ENCODE results near the gene PRKAG2. TPM values are rescaled to one million over a fixed set of nuclear protein-coding genes. Genes with fewer than 3 reads are reported as not detected.
"Not testable (repeated sequence)": the region's sequence is repeated elsewhere in the genome, so short reads cannot be mapped to it uniquely, and the experiment has no call there.

PRKAG2 gene
- total RNA-seq, 2 donors from 2014 or later, result 21.6 to 31.7 TPM

DNA sequence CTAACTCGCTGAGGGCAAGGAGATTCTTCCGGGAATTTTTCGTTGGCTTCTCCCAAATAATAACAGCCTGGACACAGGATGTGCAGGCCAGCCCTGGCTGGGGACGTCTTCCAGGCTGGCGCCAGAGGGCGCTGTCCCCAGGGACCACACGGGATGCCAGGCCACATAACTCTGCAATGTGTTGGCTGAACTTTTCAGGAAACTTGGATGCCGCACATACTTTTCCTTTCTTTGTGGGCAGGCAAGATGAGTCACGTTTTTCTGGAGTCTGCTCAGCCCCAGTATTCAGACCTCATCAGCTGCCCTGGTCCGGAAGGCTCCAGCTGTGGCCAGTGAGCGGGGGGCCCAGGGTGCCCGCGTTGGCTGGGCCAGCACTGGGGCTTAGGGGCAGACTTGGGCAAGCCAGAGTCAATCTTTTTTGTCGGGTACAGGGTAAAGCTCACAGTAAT, 122.7 kb downstream of the PRKAG2 start:
- H3K27ac Mint-ChIP-seq, result no peak overlapping the region
- no peak for ATAC-seq (replicated peaks)
- no peaks in the 10 kb centered on the region for H3K27me3 Mint-ChIP-seq
- H3K4me1 Mint-ChIP-seq, result peaks cover 12% of the 10 kb centered on the region
- H3K36me3 Mint-ChIP-seq (ENCODE audit: low read depth), result no peaks in the 10 kb centered on the region
- no peak overlapping the region for H3K4me3 Mint-ChIP-seq
- no peaks in the 10 kb centered on the region for H3K9me3 Mint-ChIP-seq

DNA sequence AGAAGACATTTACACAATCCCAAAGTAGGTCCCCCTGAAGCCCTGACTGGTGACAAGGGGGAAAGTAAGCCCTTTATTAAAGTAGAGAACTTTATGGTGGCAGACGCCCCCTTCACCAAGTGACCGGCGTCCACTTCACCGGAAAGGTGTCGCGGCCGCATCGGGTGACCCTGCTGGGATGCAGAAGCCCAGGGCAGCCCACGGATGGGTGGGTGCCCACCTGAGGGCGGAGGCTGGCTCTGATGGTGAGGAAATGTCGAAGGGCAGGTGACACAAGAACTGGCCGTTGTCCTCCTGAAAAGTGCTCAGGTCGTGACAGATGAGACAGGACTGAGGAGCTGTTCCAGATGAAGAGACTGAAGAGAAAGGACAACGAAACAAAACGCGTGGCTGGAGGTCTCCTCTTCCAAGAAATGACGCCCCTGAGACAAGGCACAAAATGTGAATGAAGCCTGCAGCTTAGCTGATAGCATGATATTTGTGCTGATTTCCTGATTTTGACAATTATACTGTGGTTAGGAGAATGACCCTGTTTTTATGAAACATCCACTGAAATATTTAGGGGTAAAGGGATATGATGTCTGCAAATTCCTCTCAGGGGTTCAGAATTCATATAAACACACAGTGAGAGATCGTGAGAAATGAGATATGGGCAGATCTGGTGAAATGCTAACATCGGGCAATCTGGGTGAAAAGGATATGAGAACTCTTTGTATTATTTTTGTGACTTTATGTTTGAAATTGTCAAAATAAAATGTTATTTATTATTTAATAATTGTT, 123.9 kb downstream of the PRKAG2 start:
- H3K4me3 Mint-ChIP-seq, result no peak overlapping the region
- no peak for ATAC-seq (replicated peaks)
- no peaks in the 10 kb centered on the region for H3K27me3 Mint-ChIP-seq
- no peaks in the 10 kb centered on the region for H3K9me3 Mint-ChIP-seq
- peaks cover 12% of the 10 kb centered on the region for H3K4me1 Mint-ChIP-seq
- H3K27ac Mint-ChIP-seq, result no peak overlapping the region
- no peaks in the 10 kb centered on the region for H3K36me3 Mint-ChIP-seq (ENCODE audit: low read depth)

DNA sequence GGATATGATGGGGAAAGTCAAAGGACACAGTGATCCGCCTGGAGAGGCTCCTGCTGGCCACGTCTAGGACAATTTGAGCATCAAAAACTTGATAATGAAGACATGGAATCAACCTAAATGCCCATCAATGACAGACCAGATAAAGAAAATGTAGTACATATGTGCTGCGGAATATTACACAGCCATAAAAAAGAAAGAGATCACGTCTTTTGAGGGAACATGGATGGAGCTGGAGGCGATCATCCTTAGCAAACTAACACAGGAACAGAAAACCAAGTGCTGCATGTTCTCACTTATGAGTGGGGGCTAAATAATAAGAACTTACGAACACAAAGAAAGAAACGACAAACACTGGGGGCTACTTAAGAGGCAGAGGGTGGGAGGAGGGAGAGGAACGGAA, 124.9 kb downstream of the PRKAG2 start:
- H3K27ac Mint-ChIP-seq, result no peak overlapping the region
- H3K36me3 Mint-ChIP-seq (ENCODE audit: low read depth), result peaks cover under 1% of the 10 kb centered on the region
- H3K9me3 Mint-ChIP-seq, result no peaks in the 10 kb centered on the region
- no peak for ATAC-seq (replicated peaks)
- H3K27me3 Mint-ChIP-seq, result no peaks in the 10 kb centered on the region
- H3K4me1 Mint-ChIP-seq, result peaks cover 12% of the 10 kb centered on the region
- no peak overlapping the region for H3K4me3 Mint-ChIP-seq

DNA sequence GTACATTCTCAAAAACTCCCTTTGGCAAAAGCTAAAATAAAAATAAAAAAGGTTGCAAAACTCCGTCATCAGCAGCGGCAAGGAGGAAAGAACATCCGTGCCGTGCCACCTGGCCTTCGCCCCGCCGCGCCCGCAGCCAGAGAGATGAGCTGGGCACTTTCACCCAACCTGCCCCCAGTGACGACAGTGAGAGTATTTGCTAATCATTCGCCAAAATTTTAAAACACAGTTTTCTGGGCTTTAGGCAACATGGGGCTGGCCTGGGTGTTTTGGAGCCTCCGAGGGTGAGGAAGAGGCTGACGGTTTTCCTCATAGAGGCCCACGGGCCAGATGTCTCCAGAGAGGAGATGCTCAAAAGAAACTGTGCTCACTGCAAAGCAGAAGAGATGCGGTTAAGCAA, 128.2 kb downstream of the PRKAG2 start:
- no peak overlapping the region for H3K4me3 Mint-ChIP-seq
- H3K27ac Mint-ChIP-seq, result no peak overlapping the region
- ATAC-seq (replicated peaks), result no peak
- no peaks in the 10 kb centered on the region for H3K9me3 Mint-ChIP-seq
- H3K4me1 Mint-ChIP-seq, result peaks cover 5% of the 10 kb centered on the region
- H3K27me3 Mint-ChIP-seq, result no peaks in the 10 kb centered on the region
- H3K36me3 Mint-ChIP-seq (ENCODE audit: low read depth), result peaks cover 7% of the 10 kb centered on the region

DNA sequence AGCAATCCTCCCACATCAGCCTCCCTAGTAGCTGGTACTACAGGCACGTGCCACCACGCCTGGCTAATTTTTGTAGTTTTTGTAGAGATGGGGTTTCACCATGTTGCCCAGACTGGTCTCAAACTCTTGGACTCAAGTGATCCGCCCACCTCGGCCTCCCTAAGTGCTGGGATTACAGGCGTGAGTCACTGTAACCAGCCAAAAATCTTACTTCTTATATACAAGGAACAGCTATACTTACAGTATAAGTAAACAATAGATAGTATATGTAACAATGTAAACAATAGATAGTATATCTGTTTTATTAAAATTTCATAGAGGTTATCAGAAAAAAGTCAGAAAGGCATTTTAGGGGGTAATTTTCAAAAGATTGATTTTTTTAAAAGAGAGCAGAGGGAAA, 128.9 kb downstream of the PRKAG2 start:
- H3K4me1 Mint-ChIP-seq; H3K27ac Mint-ChIP-seq; H3K4me3 Mint-ChIP-seq; ATAC-seq (replicated peaks); H3K27me3 Mint-ChIP-seq; H3K9me3 Mint-ChIP-seq; H3K36me3 Mint-ChIP-seq (ENCODE audit: low read depth): not testable (repeated sequence)

DNA sequence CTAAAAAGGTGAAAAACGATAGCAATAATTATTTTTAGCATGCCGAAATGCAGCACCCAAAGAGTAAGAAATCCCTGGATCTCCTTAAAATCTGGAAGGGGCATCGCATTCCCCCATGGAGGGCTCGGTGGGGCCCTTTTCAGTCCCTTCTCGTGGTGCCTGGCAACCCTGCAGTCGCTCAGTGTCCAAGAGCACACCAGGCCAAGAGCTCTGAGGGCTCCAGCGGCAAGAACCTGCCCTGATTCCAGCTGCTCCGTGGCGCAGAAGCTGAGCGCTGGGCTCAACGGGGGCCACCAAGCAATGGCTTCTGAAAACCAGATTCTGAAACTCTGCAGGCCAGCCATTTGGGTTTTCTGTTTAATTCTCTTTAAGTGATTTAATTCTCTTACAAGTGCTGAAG, 131.2 kb downstream of the PRKAG2 start:
- Mint-ChIP-seq H3K27ac (peak overlapping the region; percentile 49), H3K36me3 (ENCODE audit: low read depth) (peaks cover 7% of the 10 kb centered on the region), H3K4me3 (peak overlapping the region; percentile 32), H3K9me3 (no peaks in the 10 kb centered on the region), H3K4me1 (peaks cover 5% of the 10 kb centered on the region), H3K27me3 (no peaks in the 10 kb centered on the region)
- no peak for ATAC-seq (replicated peaks)

DNA sequence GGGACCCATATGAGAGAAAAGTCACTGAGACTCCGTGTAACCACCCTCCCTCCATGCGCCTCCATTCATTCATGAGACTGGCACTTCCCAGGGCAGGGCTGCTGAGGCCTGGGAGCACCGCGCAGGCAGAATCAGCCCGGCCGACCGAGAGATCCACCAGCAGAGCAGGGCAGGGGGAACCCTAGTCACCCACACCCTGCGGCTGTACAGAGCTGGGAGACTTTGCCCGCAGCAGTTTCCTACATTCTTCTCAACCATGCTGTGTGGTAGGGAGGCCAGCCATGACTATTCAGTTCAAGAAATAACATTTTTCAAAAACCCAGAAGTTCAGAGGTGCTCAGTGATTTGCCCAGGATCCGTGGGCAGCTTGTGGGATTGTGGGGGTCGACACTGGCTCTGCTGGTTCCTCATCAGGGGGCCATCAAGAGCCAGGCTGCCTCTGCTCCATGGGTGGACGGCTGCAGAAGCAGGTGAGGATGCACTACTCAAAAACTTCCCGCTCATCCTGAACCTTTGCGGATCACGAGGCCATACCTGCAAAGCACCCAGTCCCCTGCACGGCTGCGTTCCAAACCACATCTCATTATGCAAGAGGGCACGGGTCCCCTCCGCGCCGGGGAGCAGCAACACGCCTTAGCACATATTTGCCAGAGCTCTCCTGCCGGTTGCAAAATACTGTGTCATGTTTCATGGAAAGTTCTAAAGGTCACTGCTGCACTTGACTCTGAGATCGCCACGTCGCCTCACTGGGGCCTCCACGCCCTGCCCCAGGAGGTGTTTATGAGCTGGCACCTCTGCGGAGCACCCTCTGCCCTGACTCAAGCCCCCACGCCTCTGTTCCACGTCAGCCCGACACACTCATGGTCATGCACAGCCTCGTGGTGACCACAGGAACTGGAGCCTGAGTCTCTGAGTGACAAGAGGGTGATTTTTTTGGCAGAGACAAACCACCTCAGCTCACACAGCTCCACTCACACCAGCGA, 132.0 kb downstream of the PRKAG2 start:
- Mint-ChIP-seq H3K27ac (peak overlapping the region; percentile 49), H3K4me3 (peak overlapping the region; percentile 32), H3K27me3 (no peaks in the 10 kb centered on the region), H3K36me3 (ENCODE audit: low read depth) (peaks cover 7% of the 10 kb centered on the region), H3K4me1 (peaks cover 5% of the 10 kb centered on the region), H3K9me3 (no peaks in the 10 kb centered on the region)
- peak; percentile 87 for ATAC-seq (replicated peaks)

DNA sequence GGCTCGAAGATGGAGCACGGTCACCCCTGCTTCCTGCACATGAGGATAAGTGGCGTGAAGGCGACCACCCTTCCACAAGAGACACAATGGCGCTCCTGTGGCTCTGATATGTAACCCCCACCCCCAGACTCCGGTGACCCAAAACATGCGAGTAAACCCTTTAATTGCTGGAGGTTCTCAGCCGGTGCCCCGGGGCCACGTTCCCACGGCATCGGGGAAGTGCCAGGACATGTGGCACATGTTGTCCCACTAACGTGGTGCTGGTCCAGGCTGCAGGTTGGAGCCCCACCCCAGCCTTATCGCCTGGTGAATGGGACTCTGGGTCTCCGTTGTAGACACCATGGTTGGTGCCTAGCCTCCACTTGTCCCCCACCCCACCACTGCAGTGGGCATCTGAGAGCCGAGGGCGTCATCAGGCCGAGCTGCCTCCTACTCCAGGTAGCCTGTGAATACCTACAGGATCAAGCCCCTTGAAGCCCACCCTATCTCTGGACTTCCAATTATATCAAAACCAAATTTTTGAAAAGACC, 132.8 kb downstream of the PRKAG2 start:
- H3K4me3 Mint-ChIP-seq, result peak overlapping the region; percentile 32
- no peak for ATAC-seq (replicated peaks)
- no peaks in the 10 kb centered on the region for H3K9me3 Mint-ChIP-seq
- peaks cover 5% of the 10 kb centered on the region for H3K4me1 Mint-ChIP-seq
- H3K27me3 Mint-ChIP-seq, result no peaks in the 10 kb centered on the region
- H3K27ac Mint-ChIP-seq, result peak overlapping the region; percentile 49
- H3K36me3 Mint-ChIP-seq (ENCODE audit: low read depth), result peaks cover 7% of the 10 kb centered on the region

DNA sequence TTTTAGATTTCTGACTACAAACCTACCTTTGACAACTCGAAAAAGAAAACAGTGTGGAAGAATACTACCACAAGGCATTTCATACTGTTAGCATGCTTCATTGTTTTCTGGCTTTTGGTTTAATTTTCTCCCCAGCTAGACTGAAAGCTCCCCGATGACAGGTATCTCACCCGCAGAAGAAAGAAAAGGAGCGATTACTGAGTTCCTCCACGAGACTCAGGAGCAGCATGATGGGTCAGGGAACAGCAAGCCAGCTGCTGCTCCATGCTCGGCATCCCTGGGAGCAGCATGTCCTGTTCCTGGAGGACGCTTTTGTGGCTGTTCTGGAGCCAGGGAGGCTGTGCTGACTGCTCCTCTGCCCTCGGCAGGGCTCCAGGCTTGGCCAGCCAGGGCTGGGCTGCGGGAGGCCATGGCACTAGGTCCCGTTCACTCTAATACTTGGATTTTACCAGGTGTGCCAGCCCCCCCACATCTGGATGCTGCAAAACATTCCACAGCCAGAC, 133.4 kb downstream of the PRKAG2 start:
- Mint-ChIP-seq H3K36me3 (ENCODE audit: low read depth) (peaks cover 7% of the 10 kb centered on the region), H3K27me3 (no peaks in the 10 kb centered on the region), H3K27ac (peak overlapping the region; percentile 20), H3K9me3 (no peaks in the 10 kb centered on the region), H3K4me1 (peaks cover 5% of the 10 kb centered on the region), H3K4me3 (no peak overlapping the region)
- ATAC-seq (replicated peaks), result no peak

DNA sequence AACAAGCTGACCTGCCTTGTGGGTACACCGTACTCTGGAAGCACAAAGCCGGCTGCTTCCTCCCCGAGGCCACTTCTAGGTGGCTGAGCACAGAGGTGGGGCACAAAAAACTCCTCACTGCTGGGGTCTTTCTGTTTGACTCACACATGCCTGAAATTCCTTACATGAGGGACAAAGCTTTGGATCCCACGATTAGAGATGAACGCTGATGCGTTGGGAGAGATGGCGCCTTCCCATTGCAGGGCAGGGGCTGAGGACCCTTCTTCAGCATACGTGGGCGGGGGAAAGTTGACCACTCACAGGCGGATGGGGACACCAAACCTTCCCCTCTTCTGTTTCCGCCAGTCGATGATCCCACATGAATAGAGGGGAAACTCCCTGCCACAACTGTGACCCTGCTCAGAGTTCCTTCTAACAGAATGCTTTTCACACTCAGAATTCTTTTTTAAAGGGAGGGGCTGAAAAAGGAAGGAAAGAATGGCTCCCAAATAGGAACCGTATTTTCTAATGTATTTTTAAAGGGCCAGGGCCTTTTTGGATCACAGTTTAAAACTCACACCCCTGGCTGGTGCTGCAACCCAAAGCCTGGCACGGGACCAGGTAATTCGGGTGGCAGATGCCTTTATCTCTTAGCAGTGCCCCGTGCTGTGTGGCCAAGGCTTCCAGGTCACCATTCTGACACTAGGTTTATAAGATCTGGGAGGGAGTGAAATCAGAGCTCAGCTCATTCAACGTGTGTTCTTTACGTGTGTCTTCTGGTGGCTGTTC, 134.0 kb downstream of the PRKAG2 start:
- Mint-ChIP-seq H3K27ac (peak overlapping the region; percentile 20), H3K4me1 (peaks cover 5% of the 10 kb centered on the region), H3K9me3 (no peaks in the 10 kb centered on the region), H3K4me3 (no peak overlapping the region), H3K36me3 (ENCODE audit: low read depth) (peaks cover 7% of the 10 kb centered on the region), H3K27me3 (no peaks in the 10 kb centered on the region)
- ATAC-seq (replicated peaks), result no peak

DNA sequence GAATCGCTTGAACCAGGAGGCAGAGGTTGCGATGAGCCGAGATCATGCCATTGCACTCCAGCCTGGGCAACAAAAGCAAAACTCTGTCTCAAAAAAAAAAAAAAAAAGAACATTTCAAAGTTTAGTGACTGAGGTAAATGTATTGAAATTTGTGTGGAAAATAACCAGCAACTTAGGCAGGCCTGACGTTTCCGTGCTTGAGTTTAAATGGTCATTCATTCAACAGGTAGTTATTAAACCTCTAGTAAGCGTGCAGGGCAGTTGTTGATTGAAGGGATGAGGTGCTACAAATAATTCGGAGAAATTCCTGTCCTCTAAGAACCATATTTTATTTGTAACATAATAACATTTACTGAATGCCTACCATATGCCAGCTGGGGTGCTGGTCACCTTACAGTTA, 135.3 kb downstream of the PRKAG2 start:
- no peaks in the 10 kb centered on the region for H3K9me3 Mint-ChIP-seq
- no peak overlapping the region for H3K27ac Mint-ChIP-seq
- ATAC-seq (replicated peaks), result no peak
- peaks cover 2% of the 10 kb centered on the region for H3K36me3 Mint-ChIP-seq (ENCODE audit: low read depth)
- no peak overlapping the region for H3K4me3 Mint-ChIP-seq
- no peaks in the 10 kb centered on the region for H3K27me3 Mint-ChIP-seq
- H3K4me1 Mint-ChIP-seq, result peaks cover 5% of the 10 kb centered on the region

DNA sequence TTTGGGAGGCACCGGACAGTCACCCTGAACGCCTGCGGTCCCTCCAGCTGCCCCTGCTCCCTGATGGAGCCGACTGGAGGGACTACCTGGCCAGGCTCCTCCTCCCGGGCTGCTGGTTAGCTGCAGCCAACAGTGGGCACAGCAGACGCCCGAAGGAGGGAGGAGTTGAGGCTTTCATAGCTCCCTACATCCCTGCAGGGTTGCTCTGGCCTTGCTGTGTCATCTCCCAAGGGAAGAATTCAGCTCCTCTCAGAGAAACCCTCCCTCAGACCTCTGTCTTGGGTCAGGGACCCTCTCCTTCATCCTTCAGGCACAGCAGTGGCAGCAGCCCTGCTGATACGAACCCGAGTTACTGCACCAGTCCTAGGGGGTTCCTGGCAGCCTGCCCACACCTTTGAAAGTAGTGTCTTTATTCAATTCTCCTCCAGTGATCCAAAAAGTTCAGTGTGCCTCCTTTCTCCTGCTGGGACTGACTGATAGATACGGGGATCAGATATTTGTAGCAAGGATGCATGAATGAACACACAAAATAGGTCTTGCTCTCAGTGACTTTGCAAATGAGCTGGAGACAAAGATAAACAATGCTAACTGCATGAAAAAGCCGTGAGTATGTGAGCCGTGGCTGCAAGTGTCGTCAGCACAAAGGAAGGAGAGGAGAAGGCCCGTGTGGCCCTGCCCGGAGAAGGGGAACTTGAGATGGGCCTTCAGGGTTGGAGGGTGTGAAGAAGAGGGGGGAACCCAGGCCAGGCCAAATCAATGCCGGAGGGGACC, 136.6 kb downstream of the PRKAG2 start:
- ATAC-seq (replicated peaks), result no peak
- Mint-ChIP-seq H3K4me1 (peaks cover 7% of the 10 kb centered on the region), H3K9me3 (no peaks in the 10 kb centered on the region), H3K36me3 (ENCODE audit: low read depth) (no peaks in the 10 kb centered on the region), H3K27ac (peak overlapping the region; percentile 31), H3K4me3 (no peak overlapping the region), H3K27me3 (no peaks in the 10 kb centered on the region)

DNA sequence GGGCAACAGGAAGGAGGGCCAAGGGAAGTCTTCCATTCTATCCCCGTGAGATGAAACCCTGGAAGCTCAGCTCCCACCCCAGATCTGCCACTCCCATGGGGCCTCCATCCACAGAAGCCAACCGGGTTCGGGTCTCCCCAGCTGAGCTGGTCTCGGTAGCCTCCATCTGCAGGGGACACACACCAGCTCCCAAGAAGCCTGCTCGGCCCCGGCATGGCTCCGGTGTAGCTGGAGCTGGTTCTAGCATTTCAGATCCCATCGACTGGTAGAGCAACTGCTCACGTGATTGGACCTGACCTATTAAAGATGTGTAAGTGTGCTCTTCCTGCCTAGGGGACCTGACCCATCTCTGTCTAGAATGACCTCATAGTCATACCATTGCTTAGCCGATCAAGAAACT, 138.0 kb downstream of the PRKAG2 start:
- Mint-ChIP-seq H3K27ac (no peak overlapping the region), H3K4me3 (no peak overlapping the region), H3K36me3 (ENCODE audit: low read depth) (no peaks in the 10 kb centered on the region), H3K4me1 (peaks cover 9% of the 10 kb centered on the region), H3K9me3 (no peaks in the 10 kb centered on the region), H3K27me3 (no peaks in the 10 kb centered on the region)
- no peak for ATAC-seq (replicated peaks)
